ENCODE results near the gene TBC1D2. TPM values are rescaled to one million over a fixed set of nuclear protein-coding genes. Genes with fewer than 3 reads are reported as not detected.
A peak's percentile ranks its signal among the peaks of the same experiment; 100 is the strongest.

TBC1D2 gene
- total RNA-seq, 1 donor from 2014 or later: 1.5 TPM

GRCh38 chr9:98201102-98201501 lies 54.3 kb downstream of the TBC1D2 start:
- H3K27ac Mint-ChIP-seq: no peak overlapping the region
- no peak overlapping the region for H3K4me3 Mint-ChIP-seq (ENCODE audit: low read depth)
- no peaks in the 10 kb centered on the region for H3K4me1 Mint-ChIP-seq (ENCODE audit: low read depth)
- H3K9me3 Mint-ChIP-seq: no peaks in the 10 kb centered on the region
- DNase-seq (ENCODE audit: low spot score): no peak
- no peaks in the 10 kb centered on the region for H3K27me3 Mint-ChIP-seq (ENCODE audit: low read depth)
- intact Hi-C loops (cut with micrococcal nuclease): no loop called here
- H3K36me3 Mint-ChIP-seq (ENCODE audit: low read depth): no peaks in the 10 kb centered on the region

- Mint-ChIP-seq H3K9me3 (no peaks in the 10 kb centered on the region), H3K4me3 (ENCODE audit: low read depth) (no peak overlapping the region), H3K4me1 (ENCODE audit: low read depth) (no peaks in the 10 kb centered on the region), H3K36me3 (ENCODE audit: low read depth) (no peaks in the 10 kb centered on the region), H3K27me3 (ENCODE audit: low read depth) (peaks cover 3% of the 10 kb centered on the region), H3K27ac (no peak overlapping the region)
- intact Hi-C loops (cut with micrococcal nuclease): no loop called here
- no peak for DNase-seq (ENCODE audit: low spot score)
Observed at GRCh38 chr9:98199388-98200033, 55.9 kb downstream of the TBC1D2 start.

- no peak overlapping the region for H3K4me3 Mint-ChIP-seq (ENCODE audit: low read depth)
- peaks cover 6% of the 10 kb centered on the region for H3K4me1 Mint-ChIP-seq (ENCODE audit: low read depth)
- intact Hi-C loops (cut with micrococcal nuclease): no loop called here
- H3K36me3 Mint-ChIP-seq (ENCODE audit: low read depth): no peaks in the 10 kb centered on the region
- H3K9me3 Mint-ChIP-seq: no peaks in the 10 kb centered on the region
- no peak for DNase-seq (ENCODE audit: low spot score)
- peaks cover 6% of the 10 kb centered on the region for H3K27me3 Mint-ChIP-seq (ENCODE audit: low read depth)
- H3K27ac Mint-ChIP-seq: no peak overlapping the region
Observed at GRCh38 chr9:98195671-98196070, 59.8 kb downstream of the TBC1D2 start.

- peaks cover 9% of the 10 kb centered on the region for H3K4me1 Mint-ChIP-seq (ENCODE audit: low read depth)
- H3K36me3 Mint-ChIP-seq (ENCODE audit: low read depth): no peaks in the 10 kb centered on the region
- no peaks in the 10 kb centered on the region for H3K9me3 Mint-ChIP-seq
- H3K27me3 Mint-ChIP-seq (ENCODE audit: low read depth): peaks cover 14% of the 10 kb centered on the region
- H3K4me3 Mint-ChIP-seq (ENCODE audit: low read depth): peak overlapping the region; percentile 83
- H3K27ac Mint-ChIP-seq: no peak overlapping the region
- intact Hi-C loops (cut with micrococcal nuclease): loop anchor here (1.0 to 2.0 kb wide), 2 partner anchors 61 to 74 kb away; partner anchors contain the start of genes TBC1D2 and TRIM14
- no peak for DNase-seq (ENCODE audit: low spot score)
Observed at GRCh38 chr9:98193336-98193944, 62.0 kb downstream of the TBC1D2 start.

GRCh38 chr9:98192503-98193335 lies 62.7 kb downstream of the TBC1D2 start, which contains the start of gene CORO2A:
TSS of gene CORO2A (minus strand) at chr9:98192637. CDS start at chr9:98157660, 34,977 bp downstream.
- Mint-ChIP-seq H3K4me1 (ENCODE audit: low read depth) (peaks cover 9% of the 10 kb centered on the region), H3K36me3 (ENCODE audit: low read depth) (no peaks in the 10 kb centered on the region)

GRCh38 chr9:98191671-98192502 lies 63.6 kb downstream of the TBC1D2 start:
- DNase-seq (ENCODE audit: low spot score): no peak
- intact Hi-C loops (cut with micrococcal nuclease): loop anchor here (1.0 to 2.0 kb wide), 2 partner anchors 63 to 117 kb away; partner anchors contain the start of gene TBC1D2
- H3K27ac Mint-ChIP-seq: no peak overlapping the region

More at GRCh38 chr9:98192503-98193335, 62.7 kb downstream of the TBC1D2 start, which contains the start of gene CORO2A:
- Mint-ChIP-seq H3K9me3 (no peaks in the 10 kb centered on the region), H3K27ac (no peak within 1 kb of the TSS), H3K27me3 (ENCODE audit: low read depth) (peaks cover 14% of the 10 kb centered on the region), H3K4me3 (ENCODE audit: low read depth) (peak within 1 kb of the TSS; percentile 83)
- intact Hi-C loops (cut with micrococcal nuclease): loop anchor here (1.0 to 2.0 kb wide), 3 partner anchors 62 to 117 kb away; partner anchors contain the start of genes TBC1D2 and TRIM14
- DNase-seq (ENCODE audit: low spot score): peak; percentile 59

GRCh38 chr9:98191181-98191608 lies 64.3 kb downstream of the TBC1D2 start:
- H3K4me1 Mint-ChIP-seq (ENCODE audit: low read depth): peaks cover 9% of the 10 kb centered on the region
- H3K27me3 Mint-ChIP-seq (ENCODE audit: low read depth): peaks cover 14% of the 10 kb centered on the region
- no peaks in the 10 kb centered on the region for H3K9me3 Mint-ChIP-seq
- peak overlapping the region; percentile 60 for H3K4me3 Mint-ChIP-seq (ENCODE audit: low read depth)
- no peak overlapping the region for H3K27ac Mint-ChIP-seq
- intact Hi-C loops (cut with micrococcal nuclease): no loop called here
- no peak for DNase-seq (ENCODE audit: low spot score)
- no peaks in the 10 kb centered on the region for H3K36me3 Mint-ChIP-seq (ENCODE audit: low read depth)

More at GRCh38 chr9:98191671-98192502, 63.6 kb downstream of the TBC1D2 start:
- H3K4me3 Mint-ChIP-seq (ENCODE audit: low read depth): peak overlapping the region; percentile 60
- H3K9me3 Mint-ChIP-seq: no peaks in the 10 kb centered on the region
- H3K4me1 Mint-ChIP-seq (ENCODE audit: low read depth): peaks cover 9% of the 10 kb centered on the region
- H3K27me3 Mint-ChIP-seq (ENCODE audit: low read depth): peaks cover 14% of the 10 kb centered on the region
- H3K36me3 Mint-ChIP-seq (ENCODE audit: low read depth): no peaks in the 10 kb centered on the region

GRCh38 chr9:98190757-98191105 lies 64.7 kb downstream of the TBC1D2 start:
- Mint-ChIP-seq H3K36me3 (ENCODE audit: low read depth) (no peaks in the 10 kb centered on the region), H3K9me3 (no peaks in the 10 kb centered on the region), H3K27me3 (ENCODE audit: low read depth) (peaks cover 14% of the 10 kb centered on the region), H3K4me1 (ENCODE audit: low read depth) (peaks cover 9% of the 10 kb centered on the region), H3K27ac (no peak overlapping the region), H3K4me3 (ENCODE audit: low read depth) (peak overlapping the region; percentile 60)
- intact Hi-C loops (cut with micrococcal nuclease): no loop called here
- no peak for DNase-seq (ENCODE audit: low spot score)

GRCh38 chr9:98189412-98189811 lies 66.0 kb downstream of the TBC1D2 start:
- peaks cover 9% of the 10 kb centered on the region for H3K4me1 Mint-ChIP-seq (ENCODE audit: low read depth)
- intact Hi-C loops (cut with micrococcal nuclease): no loop called here
- H3K4me3 Mint-ChIP-seq (ENCODE audit: low read depth): no peak overlapping the region
- H3K36me3 Mint-ChIP-seq (ENCODE audit: low read depth): no peaks in the 10 kb centered on the region
- H3K9me3 Mint-ChIP-seq: no peaks in the 10 kb centered on the region
- DNase-seq (ENCODE audit: low spot score): no peak
- peaks cover 11% of the 10 kb centered on the region for H3K27me3 Mint-ChIP-seq (ENCODE audit: low read depth)
- H3K27ac Mint-ChIP-seq: no peak overlapping the region

- no peak overlapping the region for H3K4me3 Mint-ChIP-seq (ENCODE audit: low read depth)
Observed at GRCh38 chr9:98187926-98188325, 67.5 kb downstream of the TBC1D2 start.

GRCh38 chr9:98186236-98186635 lies 69.2 kb downstream of the TBC1D2 start:
- DNase-seq (ENCODE audit: low spot score): no peak
- no peaks in the 10 kb centered on the region for H3K36me3 Mint-ChIP-seq (ENCODE audit: low read depth)
- peaks cover 10% of the 10 kb centered on the region for H3K27me3 Mint-ChIP-seq (ENCODE audit: low read depth)
- intact Hi-C loops (cut with micrococcal nuclease): no loop called here
- no peak overlapping the region for H3K4me3 Mint-ChIP-seq (ENCODE audit: low read depth)
- H3K9me3 Mint-ChIP-seq: no peaks in the 10 kb centered on the region
- no peak overlapping the region for H3K27ac Mint-ChIP-seq
- H3K4me1 Mint-ChIP-seq (ENCODE audit: low read depth): peaks cover 3% of the 10 kb centered on the region

More at GRCh38 chr9:98187926-98188325, 67.5 kb downstream of the TBC1D2 start:
- no peak for DNase-seq (ENCODE audit: low spot score)
- intact Hi-C loops (cut with micrococcal nuclease): no loop called here
- Mint-ChIP-seq H3K36me3 (ENCODE audit: low read depth) (no peaks in the 10 kb centered on the region), H3K27me3 (ENCODE audit: low read depth) (peaks cover 11% of the 10 kb centered on the region), H3K4me1 (ENCODE audit: low read depth) (peaks cover 5% of the 10 kb centered on the region), H3K27ac (no peak overlapping the region), H3K9me3 (no peaks in the 10 kb centered on the region)

- H3K4me1 Mint-ChIP-seq (ENCODE audit: low read depth): peaks cover 3% of the 10 kb centered on the region
- peaks cover 8% of the 10 kb centered on the region for H3K27me3 Mint-ChIP-seq (ENCODE audit: low read depth)
- no peak for DNase-seq (ENCODE audit: low spot score)
- H3K27ac Mint-ChIP-seq: no peak overlapping the region
- intact Hi-C loops (cut with micrococcal nuclease): no loop called here
- no peaks in the 10 kb centered on the region for H3K9me3 Mint-ChIP-seq
- no peak overlapping the region for H3K4me3 Mint-ChIP-seq (ENCODE audit: low read depth)
- no peaks in the 10 kb centered on the region for H3K36me3 Mint-ChIP-seq (ENCODE audit: low read depth)
Observed at GRCh38 chr9:98185611-98186171, 69.8 kb downstream of the TBC1D2 start.

Measured in activated T-helper 2 cell treated with anti-CD3 and anti-CD28 coated beads, Interferon-gamma antibody, Interleukin-2, Interleukin-4, amounts not matched to agents 10 μg/mL and 5 μg/mL and 100 μg/mL, durations not matched to agents 14 hours and 24 hours and 36 hours (primary cell).